ENCODE results near the gene POLR2M.

The POLR2M gene

GRCh38 chr15:57734860-57735259 lies 28.3 kb downstream of the POLR2M start:
- TF ChIP-seq TAF1 (IDR thresholded peaks at IDR 0.05; ENCODE audit: borderline replicate concordance, insufficient read depth, low read length) (no peak), SIN3A (IDR thresholded peaks at IDR 0.05; ENCODE audit: borderline replicate concordance, insufficient read depth, low read length) (peak; percentile 52; the same call in 1 of the 2 replicates)

GRCh38 chr15:57735431-57735830 lies 28.9 kb downstream of the POLR2M start:
- TF ChIP-seq REST (IDR thresholded peaks at IDR 0.05; ENCODE audit: insufficient read depth in 1 of 2, low read depth in 2 of 2, low read length in 2 of 2), result no peak
- no peak for TF ChIP-seq POLR2AphosphoS5 (IDR thresholded peaks at IDR 0.05; ENCODE audit: low read depth, low read length)
- no peak for TF ChIP-seq TAF1 (IDR thresholded peaks at IDR 0.05; ENCODE audit: borderline replicate concordance, insufficient read depth, low read length)
- TF ChIP-seq SIN3A (IDR thresholded peaks at IDR 0.05; ENCODE audit: borderline replicate concordance, insufficient read depth, low read length), result no peak
- no peak for TF ChIP-seq FOXP2 (optimal IDR thresholded peaks at IDR 0.05; ENCODE audit: borderline replicate concordance, extremely low read depth, extremely low read length, insufficient read depth)

DNA sequence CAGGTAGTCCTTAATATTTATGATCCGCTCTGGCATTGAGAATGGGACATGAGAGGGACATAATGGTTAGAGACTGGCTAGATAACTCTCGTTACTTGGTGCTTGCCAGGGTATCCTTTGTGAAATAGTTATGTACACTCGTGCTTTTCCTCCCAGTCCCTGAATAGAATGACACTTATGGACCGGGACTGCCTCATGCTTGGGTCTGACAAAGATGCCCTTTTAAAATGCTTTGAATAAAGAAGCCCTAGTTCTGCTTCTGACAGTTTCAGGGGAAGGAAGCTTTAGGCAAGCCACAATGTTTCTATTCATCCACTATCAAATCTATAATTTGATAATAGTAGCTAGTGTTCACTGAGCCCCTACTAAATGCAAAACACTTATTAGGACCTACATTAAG lies 29.4 kb downstream of the POLR2M start:
- TF ChIP-seq FOXP2 (optimal IDR thresholded peaks at IDR 0.05; ENCODE audit: borderline replicate concordance, extremely low read depth, extremely low read length, insufficient read depth) (no peak), TAF1 (IDR thresholded peaks at IDR 0.05; ENCODE audit: borderline replicate concordance, insufficient read depth, low read length) (no peak), SIN3A (IDR thresholded peaks at IDR 0.05; ENCODE audit: borderline replicate concordance, insufficient read depth, low read length) (no peak), REST (IDR thresholded peaks at IDR 0.05; ENCODE audit: insufficient read depth in 1 of 2, low read depth in 2 of 2, low read length in 2 of 2) (no peak), POLR2AphosphoS5 (IDR thresholded peaks at IDR 0.05; ENCODE audit: low read depth, low read length) (no peak)

DNA sequence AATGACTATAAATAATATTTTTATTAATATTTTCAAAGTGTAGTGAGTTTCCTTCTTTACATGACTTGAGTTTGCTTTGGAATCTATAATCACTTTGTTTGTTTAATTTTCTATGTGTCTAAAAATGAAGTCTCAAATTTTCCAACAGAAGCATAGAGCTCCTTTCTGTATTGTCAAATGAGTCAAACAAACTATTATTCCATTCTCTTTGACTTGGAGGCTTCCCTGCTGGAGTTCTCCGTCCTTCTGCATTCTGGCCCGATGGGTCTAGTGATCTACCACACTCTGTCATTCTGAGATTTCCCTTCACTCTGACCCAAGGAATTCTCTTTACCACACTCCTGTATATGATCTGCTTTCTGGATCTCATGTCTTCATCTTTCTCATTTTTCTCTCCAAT lies 30.1 kb downstream of the POLR2M start:
- TF ChIP-seq REST (IDR thresholded peaks at IDR 0.05; ENCODE audit: insufficient read depth in 1 of 2, low read depth in 2 of 2, low read length in 2 of 2) (no peak), SIN3A (IDR thresholded peaks at IDR 0.05; ENCODE audit: borderline replicate concordance, insufficient read depth, low read length) (no peak), POLR2AphosphoS5 (IDR thresholded peaks at IDR 0.05; ENCODE audit: low read depth, low read length) (no peak), FOXP2 (optimal IDR thresholded peaks at IDR 0.05; ENCODE audit: borderline replicate concordance, extremely low read depth, extremely low read length, insufficient read depth) (no peak), TAF1 (IDR thresholded peaks at IDR 0.05; ENCODE audit: borderline replicate concordance, insufficient read depth, low read length) (no peak)

DNA sequence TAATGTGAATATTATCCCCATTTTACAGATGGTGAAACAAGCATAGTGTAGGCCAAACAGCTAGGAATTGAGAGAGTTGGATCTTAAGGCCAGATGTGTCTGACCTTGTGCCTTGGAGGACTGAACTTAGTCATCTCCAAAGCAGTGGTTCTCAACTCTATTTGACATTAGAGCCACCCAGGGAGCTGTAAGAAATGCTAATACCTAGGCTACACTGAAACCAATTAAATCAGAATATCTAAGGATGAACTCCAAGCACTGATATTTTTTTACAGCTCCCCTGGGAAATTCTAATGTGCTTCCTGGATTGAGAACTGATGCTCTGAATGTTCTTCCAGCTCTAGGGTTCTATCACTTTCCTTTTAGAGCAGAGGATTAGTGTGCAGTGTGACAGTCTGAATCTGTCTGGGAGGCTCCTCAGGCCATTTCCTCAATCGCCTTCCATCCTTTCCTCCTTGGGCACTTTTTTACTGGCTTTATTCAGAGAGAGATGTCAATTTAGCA lies 32.3 kb downstream of the POLR2M start:
- TF ChIP-seq REST (IDR thresholded peaks at IDR 0.05; ENCODE audit: insufficient read depth in 1 of 2, low read depth in 2 of 2, low read length in 2 of 2), result no peak
- no peak for TF ChIP-seq FOXP2 (optimal IDR thresholded peaks at IDR 0.05; ENCODE audit: borderline replicate concordance, extremely low read depth, extremely low read length, insufficient read depth)
- TF ChIP-seq POLR2AphosphoS5 (IDR thresholded peaks at IDR 0.05; ENCODE audit: low read depth, low read length), result no peak
- TF ChIP-seq TAF1 (IDR thresholded peaks at IDR 0.05; ENCODE audit: borderline replicate concordance, insufficient read depth, low read length), result no peak
- no peak for TF ChIP-seq SIN3A (IDR thresholded peaks at IDR 0.05; ENCODE audit: borderline replicate concordance, insufficient read depth, low read length)

Data from PFSK-1 (cell line).